Coronary artery (tissue), 2 donors: Measurements from ENCODE around the gene STUB1.
"Not testable (repeated sequence)": the region's sequence is repeated elsewhere in the genome, so short reads cannot be mapped to it uniquely, and the experiment has no call there.

ENCODE experiments used
- DNase-seq: peaks from one replicate; pipeline ENCODE4 v3.0.0-alpha.2; 2017; ENCODE audit warnings: low spot score
- H3K27ac ChIP-seq, 2 donors: fragments of 200-600 bp; sonication (generic); one replicate each; pipeline ENCODE4 v1.5.1; 2016 to 2019
- H3K4me3 ChIP-seq: fragments of 200-600 bp; sonication (generic); 2 replicates; pipeline ENCODE4 v1.5.1; 2016; ENCODE audit warnings: mild to moderate bottlenecking, moderate library complexity
- CTCF ChIP-seq: fragments of 200-600 bp; sonication (generic); IDR thresholded peaks from one replicate; pipeline ENCODE4 v1.5.1; 2019; ENCODE audit warnings: antibody characterized with exemption

STUB1 gene

GRCh38 chr16:684961-685696 is 4.9 kb downstream of the STUB1 start:
- H3K27ac ChIP-seq, result peak overlapping the region in 1 of 2 donors; percentile 90
- peak overlapping the region; percentile 98 for H3K4me3 ChIP-seq
- no peak for TF ChIP-seq CTCF
- no peak for DNase-seq

GRCh38 chr16:685967-686366 is 5.8 kb downstream of the STUB1 start:
- Histone ChIP-seq H3K27ac (no peak overlapping the region), H3K4me3 (no peak overlapping the region)
- DNase-seq, result no peak
- TF ChIP-seq CTCF, result no peak

- TF ChIP-seq CTCF, result no peak
- Histone ChIP-seq H3K4me3 (no peak overlapping the region), H3K27ac (no peak overlapping the region)
- DNase-seq, result no peak
These were observed 6.5 kb downstream of the STUB1 start for GRCh38 chr16:686459-687260.

- no peak for DNase-seq
- no peak overlapping the region for H3K4me3 ChIP-seq
- no peak overlapping the region for H3K27ac ChIP-seq
- TF ChIP-seq CTCF, result no peak
These were observed 7.3 kb downstream of the STUB1 start for GRCh38 chr16:687499-687898.

GRCh38 chr16:689175-689897 is 9.1 kb downstream of the STUB1 start:
- Histone ChIP-seq H3K27ac (peak overlapping the region; percentile 79 to 83), H3K4me3 (peak overlapping the region; percentile 80)
- TF ChIP-seq CTCF, result no peak
- DNase-seq, result no peak

GRCh38 chr16:691242-691641 is 11.0 kb downstream of the STUB1 start:
- not testable (repeated sequence) for DNase-seq, H3K4me3 ChIP-seq, H3K27ac ChIP-seq

- no peak overlapping the region for H3K4me3 ChIP-seq
- no peak for TF ChIP-seq CTCF
- DNase-seq, result no peak
- H3K27ac ChIP-seq, result no peak overlapping the region
These were observed 12.3 kb downstream of the STUB1 start for GRCh38 chr16:692356-693108.
